VCaP (cell line): ENCODE data around the gene THBS3.

ENCODE experiments used
- H3K27ac ChIP-seq: fragments of 450-650 bp; 2 replicates; pipeline ENCODE4 v1.5.1; 2017
- CTCF ChIP-seq: fragments of 450-650 bp; conservative IDR thresholded peaks from 2 replicates; pipeline ENCODE4 v1.5.1; 2017; ENCODE audit warnings: mild to moderate bottlenecking, moderate library complexity

The THBS3 gene

GRCh38 chr1:155175281-155175926 is 32.3 kb downstream of the THBS3 start:
- TF ChIP-seq CTCF: no peak
- peak overlapping the region; percentile 84 for H3K27ac ChIP-seq

GRCh38 chr1:155174324-155175280 is 33.1 kb downstream of the THBS3 start:
- H3K27ac ChIP-seq: peak overlapping the region; percentile 84; the same call in 1 of the 2 replicates
- TF ChIP-seq CTCF: no peak

GRCh38 chr1:155173478-155174323 is 34.0 kb downstream of the THBS3 start, which contains the start of gene TRIM46:
Gene TRIM46, plus strand, starts transcription at chr1:155173849. Its CDS starts 118 bp downstream, at chr1:155173967.
- peak; percentile 30 for TF ChIP-seq CTCF
- peak within 1 kb of the TSS; percentile 84 for H3K27ac ChIP-seq

- peak; percentile 97 for TF ChIP-seq CTCF
- H3K27ac ChIP-seq: peak within 1 kb of the TSS; percentile 84
Measured at GRCh38 chr1:155172732-155173477, 34.8 kb downstream of the THBS3 start, which contains the start of gene KRTCAP2. Gene KRTCAP2, minus strand, starts transcription at chr1:155173304. Its CDS starts 80 bp downstream, at chr1:155173224.

GRCh38 chr1:155171836-155172731 is 35.6 kb downstream of the THBS3 start:
- H3K27ac ChIP-seq: peak overlapping the region; percentile 84
- no peak for TF ChIP-seq CTCF

DNA sequence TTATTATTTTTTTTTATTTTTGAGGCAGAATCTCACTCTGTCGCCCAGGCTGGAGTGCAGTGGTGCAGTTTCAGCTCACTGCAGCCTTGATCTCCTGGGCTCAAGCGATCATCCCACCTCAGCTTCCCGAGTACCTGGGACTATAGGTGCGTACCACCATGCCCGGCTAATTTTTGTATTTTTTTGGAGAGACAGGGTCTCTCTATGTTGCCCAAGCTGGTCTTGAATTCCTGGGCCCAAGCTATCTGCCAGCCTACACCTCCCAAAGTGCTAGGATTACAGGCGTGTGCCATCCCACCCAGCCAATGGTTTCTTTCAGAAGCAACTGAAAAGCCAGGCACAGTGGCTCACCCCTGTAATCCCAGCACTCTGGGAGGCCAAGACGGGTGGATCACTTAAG is 36.9 kb downstream of the THBS3 start:
- TF ChIP-seq CTCF: no peak

More for the DNA sequence above, 36.9 kb downstream of the THBS3 start:
- no peak overlapping the region for H3K27ac ChIP-seq
